ENCODE results near the gene NCAPH2. TPM values are rescaled to one million over a fixed set of nuclear protein-coding genes. Genes with fewer than 3 reads are reported as not detected.

Gene NCAPH2
- total and polyA plus RNA-seq, 2 of the 13 experiments (the other 11 are each of a cell fraction or from before 2014, with no cell fraction given): 28.1 to 64.4 TPM

GRCh38 chr22:50526834-50527801, 19.1 kb downstream of the NCAPH2 start (continued):
- TF ChIP-seq RBM22 (optimal IDR thresholded peaks at IDR 0.05; ENCODE audit: low read length): peak; percentile 34
- TF ChIP-seq NR2F2 (IDR thresholded peaks at IDR 0.05; ENCODE audit: borderline replicate concordance, low read depth): peak; percentile 60; the same call in 1 of the 2 replicates
- no peak for TF ChIP-seq HNRNPLL (IDR thresholded peaks at IDR 0.05; ENCODE audit: low read depth, low read length, poor library complexity, severe bottlenecking)
- TF ChIP-seq REST (IDR thresholded peaks at IDR 0.05; ENCODE audit: borderline replicate concordance in 1 of 2, low read depth in 1 of 2, low read length in 2 of 2): no peak
- no peak; the same call in 2 of the 3 replicates for TF ChIP-seq MXI1 (IDR thresholded peaks at IDR 0.05; ENCODE audit: borderline replicate concordance, low read depth, low read length)
- no peak for TF ChIP-seq LCORL (IDR thresholded peaks at IDR 0.05)
- peak; percentile 30; the same call in 1 of the 2 replicates for TF ChIP-seq LCORL (CRISPR knock-in tag; IDR thresholded peaks at IDR 0.05)
- peak; percentile 79 for TF ChIP-seq POLR2G (IDR thresholded peaks at IDR 0.05; ENCODE audit: low read depth, low read length)
- TF ChIP-seq UBTF (CRISPR knock-in tag; IDR thresholded peaks at IDR 0.05): no peak
- TF ChIP-seq DMAP1 (CRISPR knock-in tag; IDR thresholded peaks at IDR 0.05): peak; percentile 51; the same call in 1 of the 2 replicates
- TF ChIP-seq SP1 (IDR thresholded peaks at IDR 0.05): no peak
- peak; percentile 58; the same call in 1 of the 2 replicates for TF ChIP-seq SP1 (CRISPR knock-in tag; IDR thresholded peaks at IDR 0.05)
- no peak for TF ChIP-seq ZNF33A (CRISPR knock-in tag; IDR thresholded peaks at IDR 0.05; ENCODE audit: borderline replicate concordance)
- no peak for TF ChIP-seq EZH2 (conservative IDR thresholded peaks at IDR 0.05; ENCODE audit: low read depth, low read length)
- no peak for TF ChIP-seq MAFG (CRISPR knock-in tag; IDR thresholded peaks at IDR 0.05)
- TF ChIP-seq ZNF816 (CRISPR knock-in tag; IDR thresholded peaks at IDR 0.05; ENCODE audit: borderline replicate concordance): no peak
- no peak for TF ChIP-seq CHD4 (IDR thresholded peaks at IDR 0.05; ENCODE audit: borderline replicate concordance, low read length)
- no peak for TF ChIP-seq PAWR (CRISPR knock-in tag; IDR thresholded peaks at IDR 0.05; ENCODE audit: borderline replicate concordance)
- TF ChIP-seq ATF1 (CRISPR knock-in tag; IDR thresholded peaks at IDR 0.05): no peak
- TF ChIP-seq NFKBIZ (CRISPR knock-in tag; IDR thresholded peaks at IDR 0.05): no peak
- TF ChIP-seq ZFP36 (IDR thresholded peaks at IDR 0.05; ENCODE audit: borderline replicate concordance, low read depth, low read length, partially characterized antibody): no peak
- no peak for TF ChIP-seq IKZF5 (CRISPR knock-in tag; IDR thresholded peaks at IDR 0.05)
- TF ChIP-seq SIN3A (IDR thresholded peaks at IDR 0.05; ENCODE audit: borderline replicate concordance, low read depth, low read length): no peak

All from HepG2 (cell line).